Hematopoietic multipotent progenitor cell treated with erythropoietin and hydrocortisone succinate and interleukin-3 and kit ligand, for 8 days (in vitro differentiated cells): ENCODE results near the gene FGFR4.

Experiments
- DNase-seq: peaks from one replicate; pipeline ENCODE4 v3.0.0-alpha.2; 2015

The FGFR4 gene

DNA sequence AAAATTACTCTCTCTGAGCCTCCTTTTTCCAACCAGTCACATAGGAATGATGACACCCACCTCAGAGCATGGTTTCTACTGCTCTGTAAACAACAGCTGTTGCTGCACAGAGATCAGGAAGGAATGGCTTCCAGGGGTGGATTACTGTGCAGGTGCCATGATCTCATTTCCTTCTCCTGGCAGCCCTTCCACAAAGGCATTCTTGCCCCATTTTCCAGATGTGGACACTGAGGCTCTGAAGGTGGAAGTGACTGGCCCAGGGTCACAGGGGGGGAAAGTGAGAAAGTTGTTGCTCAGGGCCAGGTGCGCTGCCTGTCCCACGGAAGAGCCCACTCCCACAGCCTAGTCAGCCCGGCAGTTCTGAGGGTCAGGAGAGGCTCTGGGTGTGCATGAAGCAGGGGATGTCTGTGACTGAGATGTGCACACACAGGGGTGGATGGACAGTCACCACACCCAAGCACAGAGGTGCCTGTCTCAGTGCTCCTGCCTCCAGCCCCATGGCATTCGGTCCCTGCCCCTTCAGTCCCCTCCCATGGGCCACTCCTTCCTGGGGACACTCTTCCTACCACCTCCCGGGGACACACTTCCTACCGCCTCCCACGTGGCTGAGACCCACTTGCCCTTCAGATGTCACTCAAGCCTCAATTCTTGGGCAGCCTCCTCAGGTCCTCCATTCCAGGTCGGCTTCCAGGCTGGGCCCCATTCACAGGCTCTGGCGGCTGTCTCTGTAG lies 17.0 kb downstream of the FGFR4 start:
- DNase-seq, result no peak

GRCh38 chr5:177105691-177106476 lies 19.2 kb downstream of the FGFR4 start:
- DNase-seq, result no peak

DNA sequence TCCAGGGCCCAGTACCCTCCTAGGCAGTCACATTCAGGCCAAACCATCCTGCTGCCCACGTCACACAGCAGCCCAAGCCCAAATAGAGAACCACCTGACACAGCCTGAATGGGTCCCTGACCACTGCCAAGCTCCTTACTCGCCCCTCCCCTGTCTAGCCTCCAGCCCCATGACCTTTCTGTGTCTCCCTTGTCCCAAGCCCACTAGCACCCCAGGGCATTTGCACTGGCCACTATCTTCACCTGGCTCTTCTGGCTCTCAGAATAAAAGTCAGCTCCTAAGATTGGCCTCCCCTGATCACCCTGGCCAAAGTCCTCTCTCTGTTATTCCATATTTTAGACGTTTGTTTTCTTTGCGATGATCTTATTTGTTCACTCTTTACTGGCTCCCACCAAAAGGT lies 20.4 kb downstream of the FGFR4 start:
- DNase-seq, result no peak

DNA sequence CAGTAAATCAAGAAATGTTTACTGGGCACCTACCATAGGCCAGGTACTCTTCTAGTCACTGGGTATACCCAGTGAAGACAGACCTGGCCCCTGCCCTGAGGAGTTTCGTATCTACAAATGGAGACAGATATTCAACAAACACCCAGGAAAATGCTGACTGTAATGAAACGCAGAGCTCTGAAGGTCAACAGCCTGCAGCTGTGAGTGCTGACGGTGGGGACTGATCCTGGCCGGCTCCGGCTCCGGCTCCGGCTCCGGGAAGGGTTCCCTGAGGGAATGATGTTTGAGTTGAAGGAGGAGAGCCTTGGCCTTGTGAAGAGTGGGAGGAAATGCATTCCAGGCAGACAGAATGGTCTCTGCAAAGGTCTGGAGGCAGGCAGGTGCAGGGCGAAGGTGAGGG lies 23.1 kb downstream of the FGFR4 start:
- no peak for DNase-seq

- DNase-seq, result peak; percentile 54
Measured at GRCh38 chr5:177111720-177112394, 25.1 kb downstream of the FGFR4 start.

DNA sequence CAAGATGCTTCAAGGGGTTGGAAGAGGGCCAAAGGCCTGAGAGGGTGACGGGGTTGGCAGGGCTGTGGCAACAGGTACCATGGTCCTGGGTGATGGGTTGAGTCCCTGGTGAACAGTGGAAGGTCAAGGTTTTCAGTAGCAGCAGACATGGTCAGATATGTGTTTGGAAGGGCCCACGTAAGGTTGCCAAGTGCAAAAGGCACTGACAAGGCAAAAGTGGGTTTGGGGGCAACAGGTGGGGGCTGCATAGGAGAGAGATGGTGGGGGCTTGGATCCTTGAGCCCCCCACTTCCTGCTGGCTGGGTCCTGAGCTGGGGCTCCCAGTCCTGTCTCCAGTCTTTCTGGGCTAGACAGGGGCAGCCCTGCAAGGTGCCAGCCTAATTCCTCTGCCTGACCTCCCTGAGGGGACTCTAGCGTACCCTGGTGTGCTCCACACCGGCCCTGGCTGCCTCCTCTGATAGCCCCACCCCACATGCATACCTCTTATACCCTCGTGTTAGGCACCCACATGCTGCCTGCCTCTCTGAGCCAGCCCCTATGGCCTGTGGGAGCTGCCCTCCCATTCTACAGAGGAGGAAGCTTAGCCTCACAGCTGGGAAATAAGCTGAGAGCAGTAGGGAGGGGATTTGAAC lies 26.0 kb downstream of the FGFR4 start:
- no peak for DNase-seq

DNA sequence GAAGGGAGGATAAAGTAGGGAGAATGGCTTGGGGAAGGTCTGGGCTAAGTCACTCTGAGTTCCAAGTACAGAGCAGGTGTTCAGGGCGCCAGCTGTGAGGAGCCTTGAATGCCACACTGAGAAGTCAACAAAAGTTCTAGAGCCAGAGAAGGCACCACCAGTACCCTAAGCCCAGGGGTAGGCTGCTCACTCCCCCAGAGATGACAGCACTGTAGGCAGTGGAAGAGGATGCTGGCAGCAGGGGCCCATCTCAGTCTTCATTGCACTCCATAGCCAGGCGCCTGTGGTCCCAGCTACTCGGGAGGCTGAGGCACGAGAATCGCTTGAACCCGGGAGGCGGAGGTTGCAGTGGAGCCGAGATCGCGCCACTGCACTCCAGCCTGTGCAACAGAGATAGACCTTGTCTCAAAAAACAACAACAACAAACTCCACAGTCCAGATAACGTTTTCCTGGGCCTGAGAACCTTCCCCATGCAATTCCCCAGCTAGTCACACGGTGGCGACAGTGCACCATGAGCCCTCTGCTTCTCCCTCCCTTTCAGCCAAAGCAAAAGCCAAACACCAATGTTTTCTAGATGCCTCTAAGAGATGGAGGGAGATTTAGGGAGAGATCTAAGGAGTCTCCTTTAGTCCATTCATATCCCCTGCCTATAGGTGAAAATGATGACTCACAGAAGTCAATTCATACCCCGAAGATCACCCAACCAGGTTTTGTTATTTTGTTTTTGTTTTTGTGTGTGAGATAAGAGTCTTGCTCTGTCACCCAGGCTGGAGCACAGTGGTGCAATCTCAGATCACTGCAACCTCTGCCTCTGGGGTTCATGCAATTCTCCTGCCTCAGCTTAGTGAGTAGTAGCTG lies 27.1 kb downstream of the FGFR4 start:
- DNase-seq, result peak; percentile 89

- peak; percentile 84 for DNase-seq
Measured at GRCh38 chr5:177116631-177117373, 30.1 kb downstream of the FGFR4 start.

DNA sequence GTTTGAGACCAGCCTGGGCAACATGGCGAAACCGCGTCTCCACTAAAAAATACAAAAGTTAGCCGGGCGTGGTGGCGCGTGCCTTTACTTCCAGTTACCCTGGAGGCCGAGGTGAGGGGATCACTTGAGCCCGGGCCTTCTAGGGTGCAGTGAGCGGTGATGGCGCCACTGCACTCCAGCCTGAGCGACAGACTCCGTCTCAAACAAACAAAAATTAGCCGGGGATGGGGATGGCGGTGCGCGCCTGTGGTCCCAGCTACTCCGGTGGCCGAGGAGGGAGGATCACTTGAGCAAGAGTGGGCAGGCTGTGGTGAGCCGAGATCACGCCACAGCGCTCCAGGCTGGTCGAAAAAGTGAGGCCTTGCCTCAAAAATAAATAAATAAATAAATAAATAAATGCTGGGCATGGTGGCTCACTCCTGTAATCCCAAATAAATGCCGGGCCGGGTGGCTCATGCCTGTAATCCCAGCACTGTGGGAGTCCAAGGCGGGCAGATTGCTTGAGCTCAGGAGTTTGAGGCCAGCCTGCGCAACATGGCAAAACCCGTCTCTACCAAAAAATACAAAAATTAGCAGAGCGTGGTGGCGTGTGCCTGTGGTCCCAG lies 30.8 kb downstream of the FGFR4 start:
- no peak for DNase-seq

DNA sequence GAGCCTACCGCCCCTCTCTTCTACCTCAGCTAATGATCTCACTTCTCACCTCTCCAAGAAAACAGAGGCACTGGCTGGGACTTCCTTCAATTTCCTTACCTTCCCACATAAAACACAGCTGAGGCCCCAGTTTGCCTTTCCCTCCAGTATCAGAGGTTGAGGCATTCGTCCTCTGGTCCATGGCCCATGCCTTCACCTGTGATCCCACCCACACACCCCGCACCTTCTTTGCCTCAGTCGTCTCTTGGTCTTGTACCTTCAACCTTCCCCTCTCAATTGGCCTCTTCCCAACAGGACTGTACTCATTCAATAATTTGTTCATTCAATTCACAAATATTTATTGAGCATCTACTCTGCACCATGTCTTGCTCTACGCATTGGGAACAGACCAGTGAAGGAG lies 35.9 kb downstream of the FGFR4 start:
- no peak for DNase-seq

DNA sequence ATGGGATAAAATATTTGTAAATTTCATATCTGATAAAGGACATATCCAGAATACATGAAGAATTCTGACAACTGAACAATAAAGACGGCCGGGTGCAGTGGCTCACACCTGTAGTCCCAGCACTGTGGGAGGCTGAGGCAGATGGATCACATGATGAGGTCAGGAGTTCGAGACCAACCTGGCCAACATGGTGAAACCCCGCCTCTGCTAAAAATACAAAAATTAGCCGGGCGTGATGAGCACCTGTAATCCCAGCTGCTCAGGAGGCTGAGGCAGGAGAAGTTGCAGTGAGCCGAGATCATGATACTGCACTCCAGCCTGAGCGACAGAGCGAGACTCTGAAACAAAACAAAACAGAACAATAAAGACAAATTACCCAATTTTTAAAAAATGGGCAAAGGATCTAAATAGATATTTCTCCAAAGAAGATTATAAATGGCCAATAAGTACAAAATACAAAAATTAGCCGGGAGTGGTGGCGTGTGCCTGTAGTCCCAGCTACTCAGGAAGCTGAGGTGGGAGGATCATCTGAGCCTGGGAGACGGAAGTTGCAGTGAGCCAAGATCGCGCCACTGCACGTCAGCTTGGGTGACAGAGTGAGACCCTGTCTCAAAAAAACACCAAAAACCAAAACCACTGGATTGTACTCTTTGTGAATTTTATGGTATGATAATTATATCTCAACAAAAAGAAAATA lies 37.2 kb downstream of the FGFR4 start:
- no peak for DNase-seq

GRCh38 chr5:177124486-177124991 lies 37.8 kb downstream of the FGFR4 start:
- no peak for DNase-seq

- DNase-seq, result no peak
Measured at GRCh38 chr5:177126771-177127170, 40.1 kb downstream of the FGFR4 start.

GRCh38 chr5:177128551-177128981 lies 41.9 kb downstream of the FGFR4 start:
- DNase-seq, result no peak

- no peak for DNase-seq
Measured at GRCh38 chr5:177130211-177131018, 43.7 kb downstream of the FGFR4 start.

- no peak for DNase-seq
Measured at GRCh38 chr5:177131019-177131320, 44.3 kb downstream of the FGFR4 start.

DNA sequence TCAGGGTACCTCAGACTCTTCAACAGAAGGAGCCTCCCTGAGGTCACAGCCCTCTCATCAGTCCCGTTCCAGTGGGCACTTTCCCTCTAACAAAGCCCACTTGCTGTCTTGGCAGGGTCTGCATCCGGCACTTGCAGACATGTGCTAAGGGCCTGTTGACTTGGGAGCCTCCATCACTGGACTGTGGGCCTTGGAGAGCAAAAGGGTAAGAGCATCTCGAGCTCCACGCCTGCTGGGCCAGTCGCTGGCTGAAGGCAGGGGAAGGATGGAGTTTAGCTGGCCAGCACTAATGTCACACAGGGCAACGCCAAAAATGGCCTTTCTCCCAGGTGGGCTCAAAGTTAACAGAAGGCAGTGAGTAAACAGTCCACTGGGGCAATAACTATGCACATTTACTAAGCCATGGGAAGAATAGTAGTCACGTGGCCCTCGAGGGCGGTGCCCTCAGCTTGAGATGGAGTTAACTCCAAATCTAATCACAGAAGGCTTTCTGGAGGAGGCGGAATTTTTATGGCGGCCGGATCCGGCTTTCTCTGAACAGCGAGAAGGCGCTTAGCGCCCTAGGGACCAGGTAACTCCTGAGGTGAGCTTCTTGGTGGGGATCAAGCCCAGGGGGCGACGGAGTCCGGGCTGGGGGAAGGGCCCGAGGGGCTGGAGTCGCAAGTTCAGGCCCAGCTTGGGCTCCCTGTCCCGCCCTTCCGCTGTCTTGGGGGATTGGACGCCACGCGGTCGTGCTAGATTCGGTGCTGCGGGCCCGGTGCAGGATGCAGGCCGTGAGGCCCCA lies 44.8 kb downstream of the FGFR4 start:
- no peak for DNase-seq
